Naive thymus-derived CD4-positive, alpha-beta T cell (primary cell): Measurements from ENCODE around the gene HHIPL1. TPM values are rescaled to one million over a fixed set of nuclear protein-coding genes. Genes with fewer than 3 reads are reported as not detected.

Experiments used
- ATAC-seq: fragments of 150-1000 bp; cut with Tn5 transposase; 2 replicates; pipeline ENCODE4 v1.10.0; 2021; ENCODE audit warnings: mild to moderate bottlenecking, moderate library complexity
- CTCF ChIA-PET: fragments of 350-600 bp; sonication (Branson Sonifier 250); formaldehyde crosslinking; loops from one replicate; lab custom pipeline; 2021; ENCODE audit warnings: antibody characterized with exemption; lab: Charles Lee
- POLR2A ChIA-PET: fragments of 350-600 bp; sonication (Branson Sonifier 250); formaldehyde crosslinking; loops from one replicate; lab custom pipeline; 2021; ENCODE audit warnings: antibody characterized with exemption, inconsistent platforms; lab: Charles Lee
- DNase-seq, 9 donors: peaks; one replicate each; pipeline versions ENCODE4 v3.0.0 to v3.0.0-alpha.2; 2020 to 2022; ENCODE audit warnings: mixed read lengths in 1 of 9
- H3K27ac ChIP-seq: one replicate; pipeline ENCODE4 v1.7.0; 2013; ENCODE audit warnings: mild to moderate bottlenecking, low read depth, low read length, moderate library complexity
- H3K27me3 ChIP-seq, 2 donors: one replicate each; pipeline ENCODE4 v1.7.0; 2013; ENCODE audit warnings: low read length in 2 of 2, mild to moderate bottlenecking in 2 of 2, moderate library complexity in 2 of 2; ENCODE audit not compliant: control insufficient read depth in 2 of 2, insufficient read depth in 2 of 2
- H3K36me3 ChIP-seq, 3 experiments: 1 replicate in 2 of 3; 2 replicates in 1 of 3; pipeline ENCODE4 v1.7.0; 2013; ENCODE audit warnings: low read length in 3 of 3, mild to moderate bottlenecking in 3 of 3, moderate library complexity in 1 of 3; ENCODE audit not compliant: insufficient read depth in 3 of 3, control insufficient read depth in 2 of 3
- H3K4me1 ChIP-seq, 2 donors: one replicate each; pipeline ENCODE4 v1.7.0; 2013; ENCODE audit warnings: low read length in 2 of 2, mild to moderate bottlenecking in 2 of 2, moderate library complexity in 1 of 2; ENCODE audit not compliant: control insufficient read depth in 2 of 2, insufficient read depth in 2 of 2
- H3K4me3 ChIP-seq: 2 replicates; pipeline ENCODE4 v1.7.0; 2013; ENCODE audit warnings: mild to moderate bottlenecking, low read length
- H3K9me3 ChIP-seq, 3 experiments: 1 replicate in 2 of 3; 2 replicates in 1 of 3; pipeline ENCODE4 v1.7.0; 2013; ENCODE audit warnings: low read length in 3 of 3; ENCODE audit not compliant: control insufficient read depth in 2 of 3
- H3K27ac Mint-ChIP-seq, 9 donors: one replicate each; pipeline ENCODE4 v1.8.0; 2020 to 2022; ENCODE audit warnings: mixed read lengths in 9 of 9, mild to moderate bottlenecking in 8 of 9, moderate library complexity in 5 of 9, inconsistent platforms in 2 of 9
- H3K27me3 Mint-ChIP-seq, 5 donors: one replicate each; pipeline ENCODE4 v1.8.0; 2021 to 2022; ENCODE audit warnings: mixed read lengths in 5 of 5, mild to moderate bottlenecking in 1 of 5
- H3K36me3 Mint-ChIP-seq, 5 donors: one replicate each; pipeline ENCODE4 v1.8.0; 2020 to 2022; ENCODE audit warnings: mixed read lengths in 5 of 5, mild to moderate bottlenecking in 3 of 5, inconsistent platforms in 1 of 5
- H3K4me1 Mint-ChIP-seq, 7 donors: one replicate each; pipeline ENCODE4 v1.8.0; 2020 to 2022; ENCODE audit warnings: mixed read lengths in 7 of 7, mild to moderate bottlenecking in 3 of 7, inconsistent platforms in 1 of 7
- H3K4me3 Mint-ChIP-seq, 10 donors: one replicate each; pipeline ENCODE4 v1.8.0; 2020 to 2022; ENCODE audit warnings: mild to moderate bottlenecking in 10 of 10, mixed read lengths in 10 of 10, moderate library complexity in 6 of 10, inconsistent platforms in 2 of 10
- H3K9me3 Mint-ChIP-seq, 11 donors: one replicate each; pipeline ENCODE4 v1.8.0; 2020 to 2022; ENCODE audit warnings: mixed read lengths in 11 of 11, mild to moderate bottlenecking in 4 of 11, inconsistent platforms in 1 of 11, moderate library complexity in 1 of 11
- intact Hi-C, 2 donors: fragments of 100-400 bp; cut with micrococcal nuclease; formaldehyde crosslinking; loops; one replicate each; pipeline ENCODE4 v1.15.1; 2023
- polyA plus RNA-seq, 2 donors: library from polyadenylated mRNA; unstranded; fragments of 300-500 nt; fragmentation: Illumina TruSeq; gene quantifications; one replicate each; pipeline ENCODE4 v1.2.3, GENCODE V29; 2021
- total RNA-seq, 6 experiments: library from RNA in 5 of 6; stranded (reverse) in 5 of 6; gene quantifications; 1 replicate in 5 of 6; 2 replicates in 1 of 6; pipeline ENCODE4 v1.2.3 and lab custom pipeline; 2021 to 2026

Gene HHIPL1
- total and polyA plus RNA-seq, 7 experiments from 2014 or later: 0.40 to 0.41 TPM; not detected in 5

- ChIA-PET CTCF (no interaction called here), POLR2A (no interaction called here)
- DNase-seq (no peak), ATAC-seq (peak; percentile 68)
- H3K36me3 Mint-ChIP-seq: no peaks in the 10 kb centered on the region
- peak overlapping the region in 1 of 10 donors; percentile 8 for H3K4me3 Mint-ChIP-seq
- intact Hi-C loops: no loop called here
- Histone ChIP-seq H3K27ac (no peak overlapping the region), H3K9me3 (peaks cover 0 to 6% (median 0%) of the 10 kb centered on the region in 3 experiments), H3K4me3 (no peak overlapping the region), H3K36me3 (no peaks in the 10 kb centered on the region), H3K4me1 (peaks cover 0 to 10% of the 10 kb centered on the region in 2 donors), H3K27me3 (no peaks in the 10 kb centered on the region)
- H3K9me3 Mint-ChIP-seq: peaks cover 0 to 4% (median 0%) of the 10 kb centered on the region in 11 donors
- H3K27ac Mint-ChIP-seq: peak overlapping the region in 1 of 9 donors; percentile 91
- peaks cover 0 to 8% (median 0%) of the 10 kb centered on the region in 5 donors for H3K27me3 Mint-ChIP-seq
- peaks cover 0 to 8% (median 0%) of the 10 kb centered on the region in 7 donors for H3K4me1 Mint-ChIP-seq
Measured at GRCh38 chr14:99672506-99673304, 27.8 kb downstream of the HHIPL1 start.

- Histone ChIP-seq H3K4me3 (no peak overlapping the region), H3K36me3 (no peaks in the 10 kb centered on the region), H3K27ac (no peak overlapping the region), H3K4me1 (peaks cover 0 to 10% of the 10 kb centered on the region in 2 donors), H3K9me3 (peaks cover 0 to 8% (median 0%) of the 10 kb centered on the region in 3 experiments), H3K27me3 (no peaks in the 10 kb centered on the region)
- peaks cover 0 to 8% (median 0%) of the 10 kb centered on the region in 5 donors for H3K27me3 Mint-ChIP-seq
- no peak overlapping the region for H3K4me3 Mint-ChIP-seq
- DNase-seq: no peak
- H3K4me1 Mint-ChIP-seq: peaks cover 0 to 8% (median 0%) of the 10 kb centered on the region in 7 donors
- peaks cover 0 to 3% (median 0%) of the 10 kb centered on the region in 5 donors for H3K36me3 Mint-ChIP-seq
- intact Hi-C loops: no loop called here
- peaks cover 0 to 10% (median 1%) of the 10 kb centered on the region in 11 donors for H3K9me3 Mint-ChIP-seq
- ChIA-PET CTCF (no interaction called here), POLR2A (no interaction called here)
- peak overlapping the region in 1 of 9 donors; percentile 91 for H3K27ac Mint-ChIP-seq
- no peak for ATAC-seq
Measured at GRCh38 chr14:99673305-99674063, 28.6 kb downstream of the HHIPL1 start.

GRCh38 chr14:99674064-99674650, 29.2 kb downstream of the HHIPL1 start:
- H3K9me3 Mint-ChIP-seq: peaks cover 0 to 14% (median 2%) of the 10 kb centered on the region in 11 donors
- H3K27me3 Mint-ChIP-seq: peaks cover 0 to 8% (median 0%) of the 10 kb centered on the region in 5 donors
- Histone ChIP-seq H3K4me1 (peaks cover 0 to 10% of the 10 kb centered on the region in 2 donors), H3K36me3 (no peaks in the 10 kb centered on the region), H3K27ac (no peak overlapping the region), H3K27me3 (no peaks in the 10 kb centered on the region), H3K9me3 (peaks cover 0 to 8% (median 0%) of the 10 kb centered on the region in 3 experiments), H3K4me3 (no peak overlapping the region)
- H3K27ac Mint-ChIP-seq: no peak overlapping the region
- peaks cover 0 to 8% (median 0%) of the 10 kb centered on the region in 7 donors for H3K4me1 Mint-ChIP-seq
- intact Hi-C loops: no loop called here
- DNase-seq (no peak), ATAC-seq (no peak)
- ChIA-PET CTCF (no interaction called here), POLR2A (no interaction called here)
- no peak overlapping the region for H3K4me3 Mint-ChIP-seq
- peaks cover 0 to 10% (median 0%) of the 10 kb centered on the region in 5 donors for H3K36me3 Mint-ChIP-seq

GRCh38 chr14:99674776-99675381, 29.9 kb downstream of the HHIPL1 start:
- peaks cover 0 to 8% (median 0%) of the 10 kb centered on the region in 3 experiments for H3K9me3 ChIP-seq
- no peak for ATAC-seq
- H3K27ac ChIP-seq: no peak overlapping the region
- Mint-ChIP-seq H3K4me3 (no peak overlapping the region), H3K27ac (no peak overlapping the region), H3K9me3 (peaks cover 0 to 16% (median 2%) of the 10 kb centered on the region in 11 donors), H3K27me3 (peaks cover 0 to 8% (median 0%) of the 10 kb centered on the region in 5 donors), H3K4me1 (peaks cover 0 to 8% (median 0%) of the 10 kb centered on the region in 7 donors), H3K36me3 (peaks cover 0 to 11% (median 0%) of the 10 kb centered on the region in 5 donors)
- no peaks in the 10 kb centered on the region for H3K36me3 ChIP-seq
- H3K27me3 ChIP-seq: no peaks in the 10 kb centered on the region
- ChIA-PET POLR2A (no interaction called here), CTCF (no interaction called here)
- H3K4me3 ChIP-seq: no peak overlapping the region
- intact Hi-C loops: no loop called here
- peaks cover 0 to 10% of the 10 kb centered on the region in 2 donors for H3K4me1 ChIP-seq
- no peak for DNase-seq

GRCh38 chr14:99675382-99675835, 30.5 kb downstream of the HHIPL1 start:
- Histone ChIP-seq H3K4me3 (no peak overlapping the region), H3K27ac (no peak overlapping the region), H3K36me3 (no peaks in the 10 kb centered on the region), H3K9me3 (peaks cover 0 to 8% (median 0%) of the 10 kb centered on the region in 3 experiments), H3K27me3 (no peaks in the 10 kb centered on the region), H3K4me1 (peaks cover 0 to 10% of the 10 kb centered on the region in 2 donors)
- peaks cover 0 to 16% (median 2%) of the 10 kb centered on the region in 11 donors for H3K9me3 Mint-ChIP-seq
- ATAC-seq: no peak
- POLR2A ChIA-PET: no interaction called here
- peaks cover 0 to 8% (median 0%) of the 10 kb centered on the region in 7 donors for H3K4me1 Mint-ChIP-seq
- DNase-seq: no peak
- peaks cover 0 to 5% (median 0%) of the 10 kb centered on the region in 5 donors for H3K27me3 Mint-ChIP-seq
- intact Hi-C loops: no loop called here
- CTCF ChIA-PET: no interaction called here
- H3K27ac Mint-ChIP-seq: no peak overlapping the region
- peaks cover 0 to 11% (median 0%) of the 10 kb centered on the region in 5 donors for H3K36me3 Mint-ChIP-seq
- H3K4me3 Mint-ChIP-seq: no peak overlapping the region

GRCh38 chr14:99675951-99676350, 31.0 kb downstream of the HHIPL1 start:
- POLR2A ChIA-PET: no interaction called here
- DNase-seq: no peak
- Histone ChIP-seq H3K27ac (no peak overlapping the region), H3K4me1 (peaks cover 0 to 10% of the 10 kb centered on the region in 2 donors), H3K9me3 (peaks cover 0 to 8% (median 0%) of the 10 kb centered on the region in 3 experiments), H3K27me3 (no peaks in the 10 kb centered on the region), H3K36me3 (no peaks in the 10 kb centered on the region), H3K4me3 (no peak overlapping the region)
- intact Hi-C loops: no loop called here
- Mint-ChIP-seq H3K4me3 (no peak overlapping the region), H3K9me3 (peaks cover 0 to 16% (median 2%) of the 10 kb centered on the region in 11 donors), H3K4me1 (peaks cover 0 to 8% (median 0%) of the 10 kb centered on the region in 7 donors), H3K27me3 (peaks cover 0 to 4% (median 0%) of the 10 kb centered on the region in 5 donors), H3K27ac (no peak overlapping the region), H3K36me3 (peaks cover 0 to 11% (median 0%) of the 10 kb centered on the region in 5 donors)
- no peak for ATAC-seq
- CTCF ChIA-PET: no interaction called here
